HEK293T (cell line): ENCODE measurements around the gene TRIP13.

ENCODE experiments used
- CTCF ChIA-PET: fragments of 350-600 bp; formaldehyde crosslinking; extraction: SDS; loops from one replicate; lab custom pipeline; 2021; ENCODE audit warnings: antibody characterized with exemption, inconsistent platforms; lab: Yijun Ruan, JAX
- POLR2A ChIA-PET: fragments of 350-600 bp; formaldehyde crosslinking; extraction: SDS; loops from one replicate; lab custom pipeline; 2020; ENCODE audit warnings: antibody characterized with exemption, inconsistent platforms; lab: Yijun Ruan, JAX
- DNase-seq: peaks from one replicate; pipeline ENCODE4 v3.0.0; 2012; ENCODE audit warnings: mixed read lengths; ENCODE audit errors: extremely low spot score
- ARNT ChIP-seq: fragments of 450-650 bp; IDR thresholded peaks from 2 replicates; pipeline ENCODE4 v1.6.1; 2017; ENCODE audit warnings: mild to moderate bottlenecking
- BHLHE40 ChIP-seq: fragments of 450-650 bp; IDR thresholded peaks from 2 replicates; pipeline ENCODE4 v1.6.1; 2016; ENCODE audit warnings: mild to moderate bottlenecking, moderate library complexity, borderline replicate concordance
- CTBP1 ChIP-seq: fragments of 450-650 bp; IDR thresholded peaks from 2 replicates; pipeline ENCODE4 v1.6.1; 2016; ENCODE audit warnings: borderline replicate concordance
- ELF4 ChIP-seq: fragments of 450-650 bp; IDR thresholded peaks from 2 replicates; pipeline ENCODE4 v1.6.1; 2017; ENCODE audit warnings: antibody characterized with exemption
- FOXA1 ChIP-seq: fragments of 450-650 bp; IDR thresholded peaks from 2 replicates; pipeline ENCODE4 v1.6.1; 2016; ENCODE audit warnings: mild to moderate bottlenecking
- FOXK2 ChIP-seq: fragments of 450-650 bp; IDR thresholded peaks from 2 replicates; pipeline ENCODE4 v1.6.1; 2016; ENCODE audit warnings: mild to moderate bottlenecking
- FOXM1 ChIP-seq: fragments of 450-650 bp; IDR thresholded peaks from 2 replicates; pipeline ENCODE4 v1.6.1; 2017; ENCODE audit warnings: mild to moderate bottlenecking, borderline replicate concordance
- HDGF ChIP-seq: fragments of 450-650 bp; IDR thresholded peaks from 2 replicates; pipeline ENCODE4 v1.6.1; 2017; ENCODE audit warnings: antibody characterized with exemption, borderline replicate concordance
- L3MBTL2 ChIP-seq: fragments of 450-650 bp; conservative IDR thresholded peaks from 2 replicates; pipeline ENCODE4 v1.6.1; 2016; ENCODE audit warnings: mild to moderate bottlenecking
- LEF1 ChIP-seq: fragments of 450-650 bp; IDR thresholded peaks from 2 replicates; pipeline ENCODE4 v1.6.1; 2017; ENCODE audit warnings: mild to moderate bottlenecking, borderline replicate concordance
- NFRKB ChIP-seq: fragments of 450-650 bp; IDR thresholded peaks from 2 replicates; pipeline ENCODE4 v1.6.1; 2016; ENCODE audit warnings: mild to moderate bottlenecking, moderate library complexity
- SP1 ChIP-seq: fragments of 450-650 bp; IDR thresholded peaks from 2 replicates; pipeline ENCODE4 v1.6.1; 2017
- SUZ12 ChIP-seq: fragments of 450-650 bp; IDR thresholded peaks from 2 replicates; pipeline ENCODE4 v1.6.1; 2016; ENCODE audit warnings: mild to moderate bottlenecking
- TARDBP ChIP-seq: fragments of 450-650 bp; IDR thresholded peaks from 2 replicates; pipeline ENCODE4 v1.6.1; 2016
- ZNF384 ChIP-seq: fragments of 450-650 bp; IDR thresholded peaks from 2 replicates; pipeline ENCODE4 v1.6.1; 2016
- TF ChIP-seq, protein P1 (sequence below): fragments of 450-650 bp; IDR thresholded peaks from 2 replicates; pipeline ENCODE4 v1.6.1; 2016

Gene TRIP13

DNA sequence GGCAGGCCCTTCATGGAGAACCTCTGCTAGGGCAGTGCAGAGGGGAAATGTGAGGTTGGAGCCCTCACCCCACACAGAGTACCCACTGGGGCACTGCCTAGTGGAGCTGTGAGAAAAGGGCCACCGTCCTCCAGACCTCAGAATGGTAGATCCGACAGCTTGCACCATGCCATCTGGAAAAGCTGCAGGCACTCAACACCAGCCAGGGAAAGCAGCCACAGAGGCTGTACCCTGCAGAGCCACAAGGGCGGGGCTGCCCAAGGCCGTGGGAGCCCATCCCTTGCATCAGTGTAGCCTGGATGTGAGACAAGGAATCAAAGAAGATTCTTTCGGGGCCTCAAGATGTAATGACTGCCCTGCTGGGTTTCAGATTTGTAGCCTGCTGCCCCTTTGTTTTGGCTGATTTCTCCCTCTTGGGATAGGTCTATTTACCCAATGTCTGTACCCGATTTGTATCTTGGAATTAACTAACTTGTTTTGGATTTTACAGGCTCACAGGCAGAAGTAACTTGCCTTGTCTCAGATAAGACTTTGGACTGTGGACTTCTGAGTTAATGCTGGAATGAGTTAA is 25.3 kb upstream of the TRIP13 start:
- CTCF ChIA-PET: no interaction called here
- POLR2A ChIA-PET: no interaction called here
- DNase-seq: no peak
- TF ChIP-seq ARNT: no peak
- TF ChIP-seq ZNF384: no peak
- no peak for TF ChIP-seq LEF1
- no peak for TF ChIP-seq L3MBTL2
- no peak for TF ChIP-seq CTBP1
- TF ChIP-seq TARDBP: no peak
- no peak for TF ChIP-seq BHLHE40
- TF ChIP-seq FOXK2: no peak
- no peak for TF ChIP-seq HDGF
- TF ChIP-seq ELF4: no peak
- no peak for TF ChIP-seq NFRKB
- no peak for TF ChIP-seq FOXA1
- no peak for TF ChIP-seq FOXM1
- TF ChIP-seq SP1: no peak
- TF ChIP-seq, protein P1, sequence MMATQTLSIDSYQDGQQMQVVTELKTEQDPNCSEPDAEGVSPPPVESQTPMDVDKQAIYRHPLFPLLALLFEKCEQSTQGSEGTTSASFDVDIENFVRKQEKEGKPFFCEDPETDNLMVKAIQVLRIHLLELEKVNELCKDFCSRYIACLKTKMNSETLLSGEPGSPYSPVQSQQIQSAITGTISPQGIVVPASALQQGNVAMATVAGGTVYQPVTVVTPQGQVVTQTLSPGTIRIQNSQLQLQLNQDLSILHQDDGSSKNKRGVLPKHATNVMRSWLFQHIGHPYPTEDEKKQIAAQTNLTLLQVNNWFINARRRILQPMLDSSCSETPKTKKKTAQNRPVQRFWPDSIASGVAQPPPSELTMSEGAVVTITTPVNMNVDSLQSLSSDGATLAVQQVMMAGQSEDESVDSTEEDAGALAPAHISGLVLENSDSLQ: no peak
- no peak for TF ChIP-seq SUZ12

DNA sequence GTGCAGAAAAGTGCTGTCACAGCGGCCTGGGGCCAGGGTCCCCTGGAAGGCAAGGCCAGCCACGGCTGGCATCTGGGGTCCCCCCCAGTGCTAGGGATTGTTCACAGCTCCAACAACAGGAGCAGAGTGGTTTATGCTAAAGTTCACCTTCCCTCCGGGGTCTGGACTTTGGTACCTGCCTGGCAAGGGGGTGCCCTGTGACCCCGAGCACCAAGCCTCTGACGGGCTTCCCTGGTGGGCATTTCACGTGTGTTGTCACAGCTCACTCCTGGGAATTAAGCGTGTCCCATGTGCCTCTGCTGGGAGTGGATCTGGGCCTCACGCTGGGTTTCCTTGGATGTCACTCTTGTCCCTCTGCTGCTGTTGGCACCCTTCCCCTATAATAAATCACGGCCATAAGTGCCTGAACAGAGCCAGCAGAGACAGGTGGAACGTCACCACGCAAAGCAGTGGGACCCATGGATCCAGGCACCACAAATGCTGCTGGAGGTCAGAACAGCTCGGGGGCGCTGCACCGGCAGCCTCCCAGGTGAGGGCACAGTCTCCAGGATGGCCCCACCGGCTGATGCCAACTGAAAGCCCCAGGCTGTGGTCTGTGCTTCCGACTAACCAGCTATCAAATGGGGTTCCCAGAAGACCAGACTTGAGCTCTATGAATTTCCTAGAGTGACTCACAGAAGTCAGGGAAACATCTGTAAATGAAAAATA is 24.1 kb upstream of the TRIP13 start:
- TF ChIP-seq FOXA1: no peak
- TF ChIP-seq ARNT: no peak
- no peak for TF ChIP-seq NFRKB
- no peak for TF ChIP-seq CTBP1
- TF ChIP-seq LEF1: no peak
- TF ChIP-seq FOXM1: no peak
- TF ChIP-seq TARDBP: no peak
- no peak for DNase-seq
- CTCF ChIA-PET: no interaction called here
- POLR2A ChIA-PET: interaction anchor here (1.1 kb wide), 1 partner anchor 24 kb away, joined by 4 read pairs; the partner anchor contains the start of genes BRD9 and TRIP13

DNA sequence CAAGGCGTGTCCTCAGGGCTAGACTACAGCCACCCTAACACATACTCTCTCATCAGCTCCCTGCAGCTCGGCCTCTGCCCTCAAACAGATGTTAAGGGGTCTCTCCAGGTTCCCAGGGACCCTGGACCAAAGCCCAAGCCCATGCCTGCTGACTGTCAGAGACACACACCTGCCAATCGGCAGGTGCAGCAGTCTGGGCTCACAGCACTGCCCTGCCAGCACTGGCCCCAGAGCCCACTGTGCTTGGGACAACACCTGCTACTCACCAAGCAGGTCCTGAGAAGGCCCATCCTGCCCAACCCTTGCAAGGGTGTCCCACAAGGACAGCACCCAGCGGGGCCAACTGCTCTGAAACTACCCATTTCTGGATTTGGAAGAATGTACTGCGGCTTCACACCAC is 21.7 kb upstream of the TRIP13 start:
- ChIA-PET CTCF (no interaction called here), POLR2A (interaction anchor here (0.8 to 1.0 kb wide), 2 partner anchors 11 to 23 kb away, joined by 3 read pairs; no protein-coding TSS in a partner anchor)
- no peak for TF ChIP-seq ZNF384
- TF ChIP-seq FOXK2: no peak
- no peak for TF ChIP-seq FOXM1
- TF ChIP-seq ELF4: no peak
- TF ChIP-seq SP1: no peak
- TF ChIP-seq ARNT: no peak
- no peak for TF ChIP-seq FOXA1
- TF ChIP-seq NFRKB: no peak
- no peak for DNase-seq

DNA sequence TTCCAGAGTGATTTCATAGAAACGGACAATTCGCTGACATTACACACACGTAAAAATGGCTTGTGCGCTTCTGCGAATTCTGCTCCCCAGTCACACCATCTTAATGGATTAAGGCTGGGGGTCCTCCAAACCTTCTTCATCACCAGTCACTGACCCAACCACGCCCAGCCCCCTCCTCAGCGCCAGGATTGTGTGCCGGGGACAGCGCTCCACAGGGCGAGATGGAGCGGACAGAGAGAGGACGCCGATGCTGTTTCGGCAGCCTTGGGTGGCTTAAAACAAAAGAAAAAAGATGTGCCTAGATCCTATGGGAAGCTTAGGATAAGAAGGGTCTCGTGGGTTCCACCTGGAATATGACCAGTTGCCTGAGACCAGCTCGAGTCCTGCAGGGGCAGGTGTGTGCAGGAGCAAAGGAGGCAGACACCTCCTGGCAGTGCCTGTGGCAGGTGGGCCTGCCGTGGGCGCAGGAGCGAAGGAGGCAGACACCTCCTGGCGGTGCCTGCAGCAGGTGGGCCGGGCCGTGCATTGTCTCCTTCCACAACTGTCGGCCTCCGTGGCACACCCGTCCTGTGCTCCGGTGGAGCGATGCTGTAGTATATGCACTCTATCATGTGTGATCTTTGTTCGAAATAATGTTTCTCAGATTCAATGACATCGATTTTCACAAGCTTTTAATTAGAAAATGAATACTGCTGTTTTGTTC is 20.9 kb upstream of the TRIP13 start:
- POLR2A ChIA-PET: no interaction called here
- DNase-seq: no peak
- no peak for TF ChIP-seq SP1
- TF ChIP-seq SUZ12: no peak
- TF ChIP-seq ELF4: no peak
- TF ChIP-seq, protein P1: no peak
- no peak for TF ChIP-seq ARNT
- no peak for TF ChIP-seq FOXK2
- TF ChIP-seq TARDBP: no peak
- TF ChIP-seq CTBP1: no peak
- CTCF ChIA-PET: no interaction called here

DNA sequence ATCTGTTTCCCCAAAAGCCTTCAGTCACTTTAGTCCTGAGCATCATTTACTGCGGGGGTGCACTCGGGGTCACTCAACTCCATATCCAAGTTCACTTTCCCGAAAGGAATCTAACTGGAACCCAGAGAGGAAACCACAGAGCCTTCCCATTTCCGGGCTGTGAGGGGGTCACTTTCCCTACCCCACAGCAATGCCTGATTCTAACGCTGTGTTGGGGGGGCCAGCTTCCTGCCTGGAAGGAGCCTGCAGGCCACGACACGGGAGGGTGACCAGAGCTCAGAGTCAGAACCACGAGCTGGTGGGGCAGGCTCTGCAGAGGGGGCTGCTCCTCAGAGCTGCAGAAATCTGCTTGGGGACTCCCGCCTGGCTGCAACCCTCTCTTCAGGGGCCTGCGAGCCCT is 20.4 kb upstream of the TRIP13 start:
- CTCF ChIA-PET: no interaction called here
- TF ChIP-seq ARNT (no peak), NFRKB (no peak), HDGF (no peak), ELF4 (no peak), L3MBTL2 (no peak), FOXA1 (no peak), FOXK2 (no peak), BHLHE40 (no peak), LEF1 (no peak), FOXM1 (no peak), CTBP1 (no peak), ZNF384 (no peak), SP1 (no peak), SUZ12 (no peak), TARDBP (no peak)
- TF ChIP-seq, protein P1: no peak
- POLR2A ChIA-PET: no interaction called here
- no peak for DNase-seq
